Heart left ventricle (tissue), 16 donors: ENCODE results near the gene APOBEC2. TPM values are rescaled to one million over a fixed set of nuclear protein-coding genes. Genes with fewer than 3 reads are reported as not detected.
"Not testable (repeated sequence)": the region's sequence is repeated elsewhere in the genome, so short reads cannot be mapped to it uniquely, and the experiment has no call there.

Source experiments
- ATAC-seq, 4 donors: fragments of 200-7000 bp; cut with Tn5 transposase; one replicate each; pipeline ENCODE4 v1.9.1; 2020 to 2022; ENCODE audit warnings: moderate library complexity in 4 of 4, mild to moderate bottlenecking in 3 of 4, moderate number of reproducible peaks in 1 of 4
- DNase-seq, 5 donors: peaks; one replicate each; pipeline ENCODE4 v3.0.0-alpha.2; 2020
- H3K27ac ChIP-seq, 12 donors: fragments of 200-600 bp; sonication (generic) in 4 of 12; one replicate each; pipeline versions ENCODE4 v1.5.0 to v1.8.0; 2016 to 2022; ENCODE audit warnings: mild to moderate bottlenecking in 2 of 12
- H3K27me3 ChIP-seq, 9 donors: fragments of 200-600 bp; sonication (generic) in 2 of 9; one replicate each; pipeline versions ENCODE4 v1.5.1 to v1.8.0; 2016 to 2022; ENCODE audit warnings: mild to moderate bottlenecking in 3 of 9
- H3K36me3 ChIP-seq, 9 donors: fragments of 200-600 bp; sonication (generic) in 2 of 9; one replicate each; pipeline versions ENCODE4 v1.5.0 to v1.8.0; 2018 to 2022; ENCODE audit warnings: mild to moderate bottlenecking in 2 of 9
- H3K4me1 ChIP-seq, 12 donors: fragments of 200-600 bp; sonication (generic) in 4 of 12; one replicate each; pipeline versions ENCODE4 v1.5.0 to v1.8.0; 2016 to 2022; ENCODE audit warnings: mild to moderate bottlenecking in 3 of 12
- H3K4me3 ChIP-seq, 12 donors: fragments of 200-600 bp; sonication (generic) in 4 of 12; one replicate each; pipeline versions ENCODE4 v1.5.0 to v1.8.0; 2017 to 2022; ENCODE audit warnings: mild to moderate bottlenecking in 9 of 12, moderate library complexity in 4 of 12
- H3K9me3 ChIP-seq, 12 donors: fragments of 200-600 bp; sonication (generic) in 4 of 12; one replicate each; pipeline versions ENCODE4 v1.5.0 to v1.8.0; 2016 to 2022; ENCODE audit warnings: mild to moderate bottlenecking in 1 of 12
- CTCF ChIP-seq, 12 donors: fragments of 200-600 bp; sonication (generic) in 4 of 12; IDR thresholded peaks; one replicate each; pipeline versions ENCODE4 v1.5.0 to v1.8.0; 2018 to 2022; ENCODE audit warnings: antibody characterized with exemption in 12 of 12, mild to moderate bottlenecking in 5 of 12
- POLR2A ChIP-seq, 2 donors: fragments of 450-650 bp; IDR thresholded peaks; one replicate each; pipeline ENCODE4 v1.6.1; 2017; ENCODE audit warnings: antibody characterized with exemption in 2 of 2, mild to moderate bottlenecking in 2 of 2, moderate library complexity in 2 of 2
- WGBS, 4 donors: extraction: QIAGEN DNeasy Blood & Tissue Kit in 2 of 4; methylation state at CpG; one replicate each; pipeline versions ENCODE4 v1.1.5 to v1.1.7; 2013 to 2018; 5-methylcytosine and 5-hydroxymethylcytosine counted together
- intact Hi-C, 10 donors: fragments of 100-400 bp; cut with DNase I; formaldehyde crosslinking; loops; one replicate each; pipeline versions ENCODE4 v1.11.1 to v1.14.2; 2022
- polyA plus RNA-seq, 2 donors: library from polyadenylated mRNA; stranded (reverse); fragments of 200-250 nt; gene quantifications; one replicate each; pipeline ENCODE4 v1.2.3, GENCODE V29; 2013
- total RNA-seq, 9 donors: library from RNA; depleted of rRNA in 2 of 9; stranded (reverse); fragments of >200 nt in 2 of 9; fragmentation: NEBNext Ultra II Directional in 3 of 9; extraction: Animal tissue kit (Norgen Biotek cat#: 25700) in 3 of 9; gene quantifications; one replicate each; pipeline versions ENCODE4 v1.1.0 to v1.2.4, GENCODE V29; 2016 to 2023
- donor health status: ischemic (EF 13 %, LVEDD 7.1; RV severe dilation, severe dysfunction).
- donor health status: healthy with polysubstance abuse.
- donor health status: DM: no; HTN: yes; CAD: no.
- donor health status: DM: no; HTN: no; CAD: no.
- donor health status: ischemic (EF 25% LVEDD 6.9; RV normal size, moderate dysfunction).
- donor health status: ischemic (EF 25% LVEDD 5.7; RV mildly dilated, moderate dysfunction).
- donor health status: healthy.
- donor health status: DM: yes; HTN: yes; CAD: no.
- donor health status: ischemic (EF 35%, LVEDD 5.7; RV mildly dilated, moderate dysfunction).
- donor health status: nonischemic (EF 11% LVEDD 7.7; RV severe dilation, severe dysfunction).
- donor health status: DM: yes; HTN: yes; CAD: no.
- donor health status: PGD.
- donor health status: ischemic (EF 29% LVEDD 5.4; RV normal size, mild dysfunction).
- donor health status: nonischemic (EF 23%, LVEDD 6.1; RV moderate dilation, normal function).

APOBEC2 gene
- total and polyA plus RNA-seq, 11 donors, result 72.3 to 524 (median 237) TPM

- DNase-seq, result no peak
Observed at GRCh38 chr6:41009669-41010068, 43.3 kb upstream of the APOBEC2 start.

GRCh38 chr6:41011673-41012072, 41.3 kb upstream of the APOBEC2 start:
- Histone ChIP-seq H3K4me1 (no peaks in the 10 kb centered on the region), H3K4me3 (no peak overlapping the region), H3K27me3 (no peaks in the 10 kb centered on the region), H3K27ac (no peak overlapping the region), H3K9me3 (no peaks in the 10 kb centered on the region), H3K36me3 (no peaks in the 10 kb centered on the region)
- intact Hi-C loops, result no loop called here
- WGBS, 4 donors, result 72 to 92% (median 84%) methylated on average over 2 of the region's 2 CpGs
- no peak for TF ChIP-seq POLR2A (IDR thresholded peaks at IDR 0.05)
- no peak for TF ChIP-seq CTCF (IDR thresholded peaks at IDR 0.05)
- DNase-seq (no peak), ATAC-seq (no peak)

More at GRCh38 chr6:41009669-41010068, 43.3 kb upstream of the APOBEC2 start:
- intact Hi-C loops, result loop anchor here in 7 of 10 donors (5.0 to 10.0 kb wide), 3 partner anchors 53 to 58 kb away; no protein-coding TSS in a partner anchor
- H3K4me1 ChIP-seq, result no peaks in the 10 kb centered on the region
- H3K9me3 ChIP-seq, result no peaks in the 10 kb centered on the region
- H3K4me3 ChIP-seq, result no peak overlapping the region
- peaks cover 0 to 5% (median 0%) of the 10 kb centered on the region in 9 donors for H3K27me3 ChIP-seq
- H3K36me3 ChIP-seq, result no peaks in the 10 kb centered on the region
- WGBS, 4 donors, result 96 to 100% (median 100%) methylated on average over 1 of the region's 1 CpG
- H3K27ac ChIP-seq, result no peak overlapping the region
- TF ChIP-seq CTCF (IDR thresholded peaks at IDR 0.05) (no peak), POLR2A (IDR thresholded peaks at IDR 0.05) (no peak)
- ATAC-seq, result no peak

GRCh38 chr6:41013466-41014153, 39.4 kb upstream of the APOBEC2 start:
- Histone ChIP-seq H3K9me3 (no peaks in the 10 kb centered on the region), H3K4me3 (no peak overlapping the region), H3K27me3 (no peaks in the 10 kb centered on the region), H3K4me1 (no peaks in the 10 kb centered on the region), H3K27ac (no peak overlapping the region), H3K36me3 (no peaks in the 10 kb centered on the region)
- TF ChIP-seq POLR2A (IDR thresholded peaks at IDR 0.05) (no peak), CTCF (IDR thresholded peaks at IDR 0.05) (no peak)
- intact Hi-C loops, result no loop called here
- 88 to 95% (median 91%) methylated on average over 5 of the region's 5 CpGs for WGBS, 4 donors
- ATAC-seq, result no peak
- DNase-seq, result no peak

- no peak overlapping the region for H3K27ac ChIP-seq
- WGBS, 4 donors, result 69 to 83% (median 80%) methylated on average over 4 of the region's 4 CpGs
- H3K4me3 ChIP-seq, result no peak overlapping the region
- H3K9me3 ChIP-seq, result no peaks in the 10 kb centered on the region
- TF ChIP-seq POLR2A (IDR thresholded peaks at IDR 0.05) (no peak), CTCF (IDR thresholded peaks at IDR 0.05) (no peak)
- DNase-seq, result no peak
- no peaks in the 10 kb centered on the region for H3K36me3 ChIP-seq
- no peak for ATAC-seq
- intact Hi-C loops, result no loop called here
- no peaks in the 10 kb centered on the region for H3K4me1 ChIP-seq
- H3K27me3 ChIP-seq, result no peaks in the 10 kb centered on the region
Observed at GRCh38 chr6:41014780-41015179, 38.2 kb upstream of the APOBEC2 start.

- WGBS, 4 donors, result 93 to 99% (median 99%) methylated on average over 4 to 5 of the region's 5 CpGs
- H3K27me3 ChIP-seq, H3K27ac ChIP-seq, H3K36me3 ChIP-seq, H3K9me3 ChIP-seq, H3K4me1 ChIP-seq, ATAC-seq, intact Hi-C loops, H3K4me3 ChIP-seq, DNase-seq: not testable (repeated sequence)
Observed at GRCh38 chr6:41015860-41016259, 37.1 kb upstream of the APOBEC2 start.
